ENCODE results near the gene CSNK2A1. TPM values are rescaled to one million over a fixed set of nuclear protein-coding genes. Genes with fewer than 3 reads are reported as not detected.

Gene CSNK2A1
- polyA plus RNA-seq, 3 donors = 31.7 to 55.5 (median 35.2) TPM

- H3K9me3 ChIP-seq (replicated peaks in 1 of 2; ENCODE audit: control insufficient read depth in 1 of 2, insufficient read depth in 1 of 2, low read length in 2 of 2) = peaks cover 6 to 16% of the 10 kb centered on the region in 2 donors
- no peaks in the 10 kb centered on the region for H3K79me2 ChIP-seq (ENCODE audit: insufficient read depth, low read length)
- Mint-ChIP-seq H3K9me3 (peaks cover 16 to 37% (median 23%) of the 10 kb centered on the region in 7 donors), H3K4me3 (no peak overlapping the region), H3K36me3 (peaks cover 9 to 10% of the 10 kb centered on the region in 2 donors), H3K4me1 (no peaks in the 10 kb centered on the region), H3K27me3 (ENCODE audit: low read depth in 3 of 3) (peaks cover 0 to 3% (median 0%) of the 10 kb centered on the region in 3 donors), H3K27ac (peak overlapping the region in 1 of 7 donors; percentile 38)
- H3K4me2 ChIP-seq (replicated peaks; ENCODE audit: extremely low read depth, low read length, poor library complexity, severe bottlenecking) = no peak overlapping the region
- WGBS (ENCODE audit: insufficient coverage) = no CpG with 5 or more reads among the region's 1 CpG
- no peak overlapping the region for H3K9ac ChIP-seq (ENCODE audit: insufficient read depth, low read length, poor library complexity, severe bottlenecking)
- H2AFZ ChIP-seq (ENCODE audit: insufficient read depth, low read depth, low read length, poor library complexity, severe bottlenecking) = no peak overlapping the region
- no peaks in the 10 kb centered on the region for H3K4me1 ChIP-seq (ENCODE audit: control insufficient read depth in 1 of 2, insufficient read depth in 2 of 2, low read length in 2 of 2)
- TF ChIP-seq CTCF (IDR thresholded peaks at IDR 0.05) = no peak
- H4K20me1 ChIP-seq (ENCODE audit: insufficient read depth, low read length) = no peaks in the 10 kb centered on the region
- no peak overlapping the region for H3K27ac ChIP-seq (ENCODE audit: low read depth in 1 of 2, low read length in 2 of 2)
- no peak for DNase-seq
- H3K36me3 ChIP-seq (replicated peaks in 1 of 2; ENCODE audit: control insufficient read depth in 1 of 2, insufficient read depth in 2 of 2, low read length in 2 of 2) = peaks cover 3 to 24% of the 10 kb centered on the region in 2 donors
- no peak overlapping the region for H3K4me3 ChIP-seq (replicated peaks in 1 of 3; ENCODE audit: low read depth in 2 of 3, low read length in 3 of 3)
- intact Hi-C loops (cut with micrococcal nuclease) = no loop called here
- no peaks in the 10 kb centered on the region for H3K27me3 ChIP-seq (ENCODE audit: control insufficient read depth in 2 of 2, insufficient read depth in 2 of 2, low read length in 2 of 2)
Observed at GRCh38 chr20:472889-473292, 70.7 kb downstream of the CSNK2A1 start.

- DNase-seq = no peak
- H3K27me3 Mint-ChIP-seq (ENCODE audit: low read depth in 3 of 3) = peaks cover 0 to 3% (median 2%) of the 10 kb centered on the region in 3 donors
- peaks cover 19 to 41% (median 29%) of the 10 kb centered on the region in 7 donors for H3K9me3 Mint-ChIP-seq
- H3K27ac Mint-ChIP-seq = no peak overlapping the region
- WGBS (ENCODE audit: insufficient coverage) = 99% methylated on average over 6 of the region's 9 CpGs
- H3K36me3 Mint-ChIP-seq = peaks cover 6 to 8% of the 10 kb centered on the region in 2 donors
- no peak overlapping the region for H3K4me2 ChIP-seq (replicated peaks; ENCODE audit: extremely low read depth, low read length, poor library complexity, severe bottlenecking)
- no peaks in the 10 kb centered on the region for H4K20me1 ChIP-seq (ENCODE audit: insufficient read depth, low read length)
- H2AFZ ChIP-seq (ENCODE audit: insufficient read depth, low read depth, low read length, poor library complexity, severe bottlenecking) = no peak overlapping the region
- H3K27ac ChIP-seq (ENCODE audit: low read depth in 1 of 2, low read length in 2 of 2) = no peak overlapping the region
- H3K4me3 Mint-ChIP-seq = no peak overlapping the region
- H3K4me3 ChIP-seq (replicated peaks in 1 of 3; ENCODE audit: low read depth in 2 of 3, low read length in 3 of 3) = no peak overlapping the region
- H3K36me3 ChIP-seq (replicated peaks in 1 of 2; ENCODE audit: control insufficient read depth in 1 of 2, insufficient read depth in 2 of 2, low read length in 2 of 2) = peaks cover 1 to 19% of the 10 kb centered on the region in 2 donors
- H3K9me3 ChIP-seq (replicated peaks in 1 of 2; ENCODE audit: control insufficient read depth in 1 of 2, insufficient read depth in 1 of 2, low read length in 2 of 2) = peaks cover 11 to 16% of the 10 kb centered on the region in 2 donors
- H3K27me3 ChIP-seq (ENCODE audit: control insufficient read depth in 2 of 2, insufficient read depth in 2 of 2, low read length in 2 of 2) = no peaks in the 10 kb centered on the region
- intact Hi-C loops (cut with micrococcal nuclease) = no loop called here
- no peak for TF ChIP-seq CTCF (IDR thresholded peaks at IDR 0.05)
- no peaks in the 10 kb centered on the region for H3K4me1 ChIP-seq (ENCODE audit: control insufficient read depth in 1 of 2, insufficient read depth in 2 of 2, low read length in 2 of 2)
- H3K9ac ChIP-seq (ENCODE audit: insufficient read depth, low read length, poor library complexity, severe bottlenecking) = no peak overlapping the region
- no peaks in the 10 kb centered on the region for H3K4me1 Mint-ChIP-seq
- H3K79me2 ChIP-seq (ENCODE audit: insufficient read depth, low read length) = no peaks in the 10 kb centered on the region
Observed at GRCh38 chr20:472137-472846, 71.3 kb downstream of the CSNK2A1 start.
